ENCODE results near the gene FANCL.

GRCh38 chr2:58195662-58196061 is 45.5 kb downstream of the FANCL start:
- TF ChIP-seq POLR2A (IDR thresholded peaks at IDR 0.05; ENCODE audit: low read length): no peak
- TF ChIP-seq GATA1 (IDR thresholded peaks at IDR 0.05; ENCODE audit: low read depth, low read length): no peak
